Stimulated activated CD8-positive, alpha-beta memory T cell treated with anti-CD3 and anti-CD28 coated beads, Interleukin-4, amount 100 ng/mL, for 1 hour (primary cell): ENCODE measurements around the gene KRTAP10-2.

Source experiments
- DNase-seq, 2 donors: peaks; one replicate each; pipeline ENCODE4 v3.0.0-alpha.2; 2020; ENCODE audit warnings: low read depth in 2 of 2, low spot score in 1 of 2

Gene KRTAP10-2

DNA sequence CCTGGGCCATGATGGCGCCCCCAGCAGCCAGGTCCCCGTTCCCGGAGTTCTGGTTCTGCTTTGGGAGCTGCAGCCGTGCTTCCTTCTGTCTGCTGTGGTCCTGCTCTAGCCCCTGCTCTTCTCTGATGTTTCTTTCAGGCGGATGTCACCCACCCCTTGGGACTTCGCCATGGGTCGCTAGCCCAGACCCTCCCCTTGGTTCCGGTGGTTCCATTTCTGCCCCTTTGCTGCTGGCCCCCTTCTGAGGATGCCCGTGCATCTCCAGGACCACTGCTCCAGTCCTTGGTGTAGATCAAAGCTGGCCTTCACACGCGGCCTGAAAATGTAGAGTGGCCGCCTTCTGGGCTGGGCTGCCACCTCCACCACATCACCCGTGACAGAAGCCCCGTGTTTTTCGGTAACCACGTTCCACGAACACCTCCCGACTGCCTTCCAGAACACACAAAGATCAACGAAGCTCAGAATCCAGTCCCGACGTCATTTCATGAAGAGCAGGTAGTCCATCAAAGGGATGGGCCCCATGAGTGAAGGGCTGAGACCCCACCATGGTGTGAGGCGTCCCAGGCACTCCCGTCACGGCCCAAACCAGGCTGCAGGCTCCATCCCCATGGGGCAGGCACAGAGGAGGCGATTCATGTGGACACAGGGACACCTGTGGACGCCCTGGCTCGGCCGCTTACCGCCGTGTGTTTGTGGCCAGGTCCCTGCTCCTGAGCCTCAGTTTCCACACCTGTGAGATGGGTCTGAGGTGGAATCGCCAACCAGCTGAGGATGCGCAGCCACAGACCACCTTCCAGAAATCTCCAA lies 35.7 kb downstream of the KRTAP10-2 start:
- DNase-seq, result no peak

- DNase-seq, result no peak
Observed at GRCh38 chr21:44514746-44515358, 36.5 kb downstream of the KRTAP10-2 start.

DNA sequence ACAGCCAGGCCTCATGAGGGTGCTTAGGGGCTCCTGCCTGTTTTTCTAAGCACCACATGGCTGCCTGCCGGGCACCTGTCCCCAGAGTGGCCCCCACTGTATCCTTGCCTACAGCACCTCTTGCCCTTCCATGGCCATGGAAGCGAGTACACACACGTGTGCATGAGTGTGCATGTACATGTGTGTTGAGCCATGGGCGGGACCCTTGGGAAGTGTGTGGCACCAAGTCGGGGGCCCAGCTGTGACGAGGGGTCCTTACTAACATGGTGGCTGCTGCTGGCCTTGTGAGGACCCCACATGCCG lies 37.1 kb downstream of the KRTAP10-2 start:
- DNase-seq, result no peak

DNA sequence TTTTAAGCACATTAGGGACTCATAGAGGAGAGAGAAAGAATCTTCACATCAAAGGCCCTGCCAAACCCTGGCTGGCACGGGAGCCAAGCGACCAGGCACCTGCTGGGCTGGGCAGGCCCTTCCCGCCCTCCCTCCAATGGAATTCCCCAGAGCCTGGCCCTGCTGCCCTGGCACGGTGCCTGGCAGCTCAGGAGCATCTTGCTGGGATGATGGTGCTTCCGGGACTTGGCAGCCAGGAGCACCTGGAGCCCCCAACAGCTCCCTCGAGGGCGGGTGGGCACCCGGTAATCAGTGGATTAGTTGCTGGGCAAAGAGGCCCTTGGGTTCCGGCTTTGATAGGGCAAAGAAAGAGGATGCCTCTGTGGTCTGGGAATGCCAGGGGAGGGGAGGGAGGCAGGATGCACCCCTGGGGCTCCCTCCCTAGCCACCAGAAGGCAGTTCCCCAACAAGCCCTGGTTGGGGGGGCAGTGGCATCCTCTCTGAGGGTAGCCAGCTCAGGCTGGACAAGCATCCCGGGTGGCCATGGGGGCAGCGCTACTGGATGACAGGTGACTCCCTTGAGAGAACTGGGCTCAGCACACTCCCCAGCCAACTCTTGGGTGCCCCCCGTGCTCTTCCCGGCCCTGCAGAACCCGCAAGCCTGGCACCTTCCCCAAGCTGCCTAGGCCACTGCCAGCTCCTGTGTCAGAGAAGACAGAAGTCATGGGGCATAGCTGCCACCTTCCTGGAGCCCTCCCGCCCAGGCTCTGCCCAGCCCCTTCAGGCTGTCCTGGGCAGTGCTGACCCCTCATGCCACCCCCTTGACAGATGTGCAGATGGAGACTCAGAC lies 37.7 kb downstream of the KRTAP10-2 start:
- DNase-seq, result no peak

- DNase-seq, result no peak
Observed at GRCh38 chr21:44512496-44513388, 38.6 kb downstream of the KRTAP10-2 start.

DNA sequence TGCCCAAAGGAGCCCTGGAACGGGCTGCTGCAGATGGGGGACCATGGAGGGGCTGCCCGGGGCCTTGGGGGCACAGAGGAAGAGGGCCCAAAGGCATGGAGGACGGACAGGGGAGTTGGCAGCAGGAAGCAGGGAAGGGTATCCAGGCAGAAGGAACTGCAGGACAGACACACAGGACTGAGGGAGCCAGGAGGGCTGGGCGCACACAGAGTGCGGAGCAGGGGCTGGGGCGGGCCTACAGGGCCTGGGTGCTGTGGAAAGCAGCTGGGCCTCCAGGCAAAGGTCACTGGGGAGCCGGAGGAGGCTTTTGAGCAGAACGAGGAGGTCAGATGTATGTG lies 39.4 kb downstream of the KRTAP10-2 start:
- DNase-seq, result no peak

- no peak for DNase-seq
Observed at GRCh38 chr21:44511219-44511937, 39.9 kb downstream of the KRTAP10-2 start.

DNA sequence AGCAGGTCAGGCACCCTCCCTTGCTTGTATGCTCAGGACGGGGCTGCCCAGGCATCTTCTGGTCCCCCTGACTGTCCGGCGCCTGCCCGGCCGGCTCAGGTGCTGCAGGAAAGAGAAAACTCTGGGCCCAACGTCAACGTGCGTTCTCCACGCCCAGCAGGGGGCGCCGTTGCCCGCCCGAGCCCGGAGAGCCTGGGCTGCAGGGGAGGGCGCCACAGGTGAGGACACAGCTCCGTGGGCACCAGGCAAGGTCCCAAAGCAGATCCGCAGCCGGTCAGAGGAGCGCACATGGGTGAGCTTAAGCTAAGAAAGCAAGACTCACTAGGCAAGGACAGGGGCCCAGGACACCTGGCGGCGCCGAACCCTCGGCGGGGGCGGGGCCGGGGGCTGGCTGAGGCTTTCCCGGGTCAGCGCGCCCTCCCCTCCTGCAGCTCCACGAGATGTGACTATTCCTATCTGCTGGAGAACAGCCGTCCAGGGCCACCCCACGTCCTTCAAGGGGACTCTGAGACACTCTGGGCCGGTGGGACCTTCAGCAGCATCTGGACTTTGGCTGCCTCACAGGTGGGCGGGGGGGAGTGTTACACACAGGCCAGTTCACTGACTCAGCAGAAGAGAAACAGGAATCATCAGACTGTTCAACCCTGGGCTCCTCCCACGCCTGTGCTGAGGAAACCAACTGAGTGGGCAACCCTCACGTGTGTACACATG lies 40.6 kb downstream of the KRTAP10-2 start:
- DNase-seq, result peak; percentile 66 to 68

- DNase-seq, result no peak
Observed at GRCh38 chr21:44510109-44510507, 41.2 kb downstream of the KRTAP10-2 start.

DNA sequence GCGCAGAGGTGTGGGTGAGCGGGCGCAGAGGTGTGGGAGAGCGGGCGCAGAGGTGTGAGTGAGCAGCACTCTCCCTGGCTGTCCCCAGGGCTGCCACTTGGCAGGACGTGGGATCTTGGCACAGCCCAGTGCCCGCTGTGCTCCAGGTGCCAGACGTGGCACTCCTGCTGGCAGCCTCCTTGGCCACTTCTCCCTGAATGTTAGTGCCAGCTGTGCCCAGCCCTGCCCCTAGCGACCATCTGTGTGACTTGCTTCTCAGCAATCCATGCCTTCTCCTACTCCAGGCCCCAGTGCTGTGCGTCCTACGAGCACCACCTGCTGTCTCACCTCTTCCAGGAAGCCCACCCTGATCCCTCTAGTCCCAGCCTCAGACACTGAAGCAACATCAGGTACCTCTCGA lies 41.8 kb downstream of the KRTAP10-2 start:
- DNase-seq, result no peak

DNA sequence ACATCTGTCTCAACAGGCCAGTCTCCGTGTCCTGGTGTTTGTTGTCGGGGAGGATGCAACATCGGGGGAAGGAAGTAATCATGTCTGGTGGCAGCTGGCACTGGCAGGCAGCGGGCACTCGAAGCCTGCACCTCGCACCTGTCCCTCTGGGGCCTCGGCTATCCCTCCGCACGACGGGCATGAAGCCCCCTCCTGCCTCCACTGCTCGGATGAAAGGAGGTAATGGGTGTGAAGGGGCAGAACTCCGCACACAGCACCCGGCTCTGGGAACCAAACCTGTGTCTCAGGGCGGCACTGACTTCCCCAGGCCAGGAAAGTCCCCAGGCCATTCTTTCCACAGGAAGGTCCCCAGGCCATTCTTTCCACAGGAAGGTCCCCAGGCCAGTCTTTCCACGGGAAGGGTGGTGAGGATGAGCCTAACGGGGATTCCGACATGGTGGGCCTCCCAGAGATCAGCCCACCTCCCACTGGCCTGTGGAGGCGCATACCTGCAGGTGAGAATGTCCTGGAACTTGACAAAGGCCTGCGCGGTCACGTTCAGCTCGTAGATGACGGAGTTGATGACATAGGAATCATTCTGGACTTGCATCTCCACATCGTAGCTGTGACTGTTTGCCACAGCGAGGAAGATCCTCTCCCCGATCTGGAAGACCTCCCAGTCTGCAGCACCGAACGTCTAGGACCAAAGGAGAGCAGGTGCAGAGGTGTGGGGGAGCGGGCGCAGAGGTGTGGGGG lies 42.4 kb downstream of the KRTAP10-2 start:
- no peak for DNase-seq

- DNase-seq, result no peak
Observed at GRCh38 chr21:44508426-44508710, 42.9 kb downstream of the KRTAP10-2 start.

DNA sequence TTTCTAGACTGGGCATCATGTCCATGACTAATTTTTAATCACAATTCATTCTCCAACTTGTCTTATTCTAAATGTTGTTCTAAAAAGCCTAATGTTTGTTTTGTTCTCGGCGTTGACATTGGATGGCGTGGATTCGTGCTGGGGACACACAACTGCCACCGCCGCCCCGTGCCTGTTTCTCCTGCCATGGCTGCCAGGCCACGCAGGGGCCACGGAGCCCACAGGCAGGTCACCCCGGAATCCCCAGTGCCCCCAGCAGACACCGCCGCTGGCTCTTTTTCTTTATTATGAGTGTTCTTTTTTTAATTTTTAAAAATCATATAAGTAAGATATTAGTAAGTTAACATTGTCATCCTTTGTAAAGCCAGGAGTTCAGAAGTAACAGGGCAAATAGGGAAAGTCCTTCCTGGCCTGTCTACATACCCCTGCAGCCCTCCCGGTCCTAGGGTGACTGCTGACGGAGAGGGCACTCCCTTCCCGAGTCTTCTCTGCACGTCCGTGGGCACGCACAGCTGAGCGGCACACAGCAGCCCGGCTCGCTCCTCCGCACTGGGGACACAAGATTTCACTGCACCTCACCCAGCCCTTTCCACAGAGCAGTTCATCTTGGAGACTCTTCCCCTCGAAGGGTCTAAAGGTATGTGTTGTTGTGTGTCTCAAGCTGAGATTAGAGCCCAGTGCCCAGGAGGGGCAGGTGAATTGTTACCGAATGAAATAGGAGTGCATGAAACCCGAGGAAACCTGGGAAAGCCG lies 43.5 kb downstream of the KRTAP10-2 start:
- DNase-seq, result no peak

DNA sequence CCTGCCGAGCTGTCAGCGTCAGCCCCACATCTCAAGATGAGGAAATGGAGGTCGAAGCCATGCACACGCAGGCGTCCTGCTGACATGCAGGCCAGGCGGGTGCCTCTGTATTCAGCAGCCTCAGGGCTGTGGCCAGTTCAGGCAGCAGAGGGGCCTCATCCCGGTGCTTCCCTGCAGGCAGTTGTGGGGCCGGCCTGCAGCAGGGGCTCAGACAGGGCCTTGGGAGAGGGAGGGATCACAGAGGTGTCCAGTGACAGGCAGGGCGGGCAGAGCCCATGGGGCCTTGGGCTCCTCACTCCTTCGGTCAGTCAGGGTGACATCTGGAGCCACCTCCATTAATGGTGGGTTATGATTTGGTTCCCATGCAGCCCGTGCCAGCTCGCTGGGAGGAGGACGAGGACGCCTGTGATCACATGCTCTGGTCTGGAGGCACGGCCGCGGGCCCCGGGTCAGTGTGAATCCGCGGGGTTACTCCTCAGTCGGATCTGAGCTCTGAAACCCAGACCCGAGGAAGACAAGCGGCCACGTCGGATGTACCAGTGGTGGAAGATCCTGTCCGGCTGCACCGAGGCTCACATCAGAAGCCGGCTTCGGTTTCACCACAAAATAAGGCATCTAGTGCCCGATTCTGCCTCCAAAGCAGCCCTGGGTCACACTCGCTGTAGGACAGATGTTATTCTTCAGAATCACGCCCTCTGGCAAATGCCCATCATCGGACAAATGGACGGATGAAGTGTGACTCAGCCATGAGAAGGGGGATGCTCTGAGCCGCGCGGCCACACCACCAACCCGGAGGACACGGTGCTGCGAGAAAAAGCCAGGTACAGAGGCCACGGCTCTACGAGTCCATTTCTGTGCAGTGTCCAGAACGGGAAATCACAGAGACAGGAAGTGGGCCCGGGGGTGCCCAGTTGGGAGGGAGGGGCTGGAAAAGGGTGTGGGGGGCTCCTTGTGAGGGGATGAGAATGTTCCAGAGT lies 44.7 kb downstream of the KRTAP10-2 start:
- DNase-seq, result no peak

- DNase-seq, result no peak
Observed at GRCh38 chr21:44505673-44506278, 45.5 kb downstream of the KRTAP10-2 start.

DNA sequence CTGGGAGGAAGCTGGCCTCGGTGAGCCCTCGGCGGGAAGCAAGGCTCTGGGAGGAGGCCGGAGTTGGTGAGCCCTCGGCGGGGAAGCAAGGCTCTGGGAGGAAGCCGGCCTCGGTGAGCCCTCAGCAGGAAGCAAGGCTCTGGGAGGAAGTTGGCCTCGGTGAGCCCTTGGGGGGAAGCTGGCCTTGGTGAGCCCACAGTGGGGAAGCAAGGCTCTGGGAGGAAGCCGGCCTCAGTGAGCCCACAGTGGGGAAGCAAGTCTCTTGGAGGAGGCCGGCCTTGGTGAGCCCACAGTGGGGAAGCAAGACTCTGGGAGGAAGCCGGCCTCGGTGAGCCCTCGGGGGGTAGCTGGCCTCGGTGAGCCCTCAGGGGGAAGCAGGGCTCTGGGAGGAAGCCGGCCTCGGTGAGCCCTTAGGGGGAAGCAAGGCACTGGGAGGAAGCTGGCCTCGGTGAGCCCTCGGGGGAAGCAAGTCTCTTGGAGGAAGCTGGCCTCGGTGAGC lies 47.4 kb downstream of the KRTAP10-2 start:
- DNase-seq, result no peak
